ENCODE results near the gene TYRO3. TPM values are rescaled to one million over a fixed set of nuclear protein-coding genes. Genes with fewer than 3 reads are reported as not detected.

TYRO3 gene
- total RNA-seq, 2 donors from 2014 or later: 4.1 to 8.5 TPM

DNA sequence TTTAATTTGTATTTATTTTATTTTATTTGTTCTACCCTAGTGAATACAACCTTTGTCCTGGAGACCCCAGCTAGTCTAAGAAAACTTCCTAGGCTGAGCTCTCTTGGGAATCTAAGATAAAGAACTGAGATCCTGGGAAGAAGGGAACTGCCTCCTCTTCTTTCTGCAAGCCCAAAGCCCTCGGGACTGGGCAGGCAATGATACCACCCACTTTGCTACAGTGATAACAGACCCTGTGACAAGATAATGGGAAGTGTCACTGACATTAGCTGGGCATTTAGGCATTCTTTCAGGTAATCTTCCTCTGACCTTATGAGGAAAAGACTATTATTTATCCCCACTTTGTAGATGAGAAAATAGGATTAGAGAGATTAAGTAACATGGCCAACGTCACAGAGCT is 15.1 kb downstream of the TYRO3 start:
- Histone ChIP-seq H3K4me1 (peaks cover 0 to 29% of the 10 kb centered on the region in 2 donors), H3K9me3 (no peaks in the 10 kb centered on the region), H3K27ac (no peak overlapping the region), H3K4me3 (no peak overlapping the region), H3K36me3 (no peaks in the 10 kb centered on the region), H3K27me3 (no peaks in the 10 kb centered on the region)
- TF ChIP-seq, protein P1, sequence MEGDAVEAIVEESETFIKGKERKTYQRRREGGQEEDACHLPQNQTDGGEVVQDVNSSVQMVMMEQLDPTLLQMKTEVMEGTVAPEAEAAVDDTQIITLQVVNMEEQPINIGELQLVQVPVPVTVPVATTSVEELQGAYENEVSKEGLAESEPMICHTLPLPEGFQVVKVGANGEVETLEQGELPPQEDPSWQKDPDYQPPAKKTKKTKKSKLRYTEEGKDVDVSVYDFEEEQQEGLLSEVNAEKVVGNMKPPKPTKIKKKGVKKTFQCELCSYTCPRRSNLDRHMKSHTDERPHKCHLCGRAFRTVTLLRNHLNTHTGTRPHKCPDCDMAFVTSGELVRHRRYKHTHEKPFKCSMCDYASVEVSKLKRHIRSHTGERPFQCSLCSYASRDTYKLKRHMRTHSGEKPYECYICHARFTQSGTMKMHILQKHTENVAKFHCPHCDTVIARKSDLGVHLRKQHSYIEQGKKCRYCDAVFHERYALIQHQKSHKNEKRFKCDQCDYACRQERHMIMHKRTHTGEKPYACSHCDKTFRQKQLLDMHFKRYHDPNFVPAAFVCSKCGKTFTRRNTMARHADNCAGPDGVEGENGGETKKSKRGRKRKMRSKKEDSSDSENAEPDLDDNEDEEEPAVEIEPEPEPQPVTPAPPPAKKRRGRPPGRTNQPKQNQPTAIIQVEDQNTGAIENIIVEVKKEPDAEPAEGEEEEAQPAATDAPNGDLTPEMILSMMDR (IDR thresholded peaks at IDR 0.05): no peak
- DNase-seq (ENCODE audit: low spot score): no peak

DNA sequence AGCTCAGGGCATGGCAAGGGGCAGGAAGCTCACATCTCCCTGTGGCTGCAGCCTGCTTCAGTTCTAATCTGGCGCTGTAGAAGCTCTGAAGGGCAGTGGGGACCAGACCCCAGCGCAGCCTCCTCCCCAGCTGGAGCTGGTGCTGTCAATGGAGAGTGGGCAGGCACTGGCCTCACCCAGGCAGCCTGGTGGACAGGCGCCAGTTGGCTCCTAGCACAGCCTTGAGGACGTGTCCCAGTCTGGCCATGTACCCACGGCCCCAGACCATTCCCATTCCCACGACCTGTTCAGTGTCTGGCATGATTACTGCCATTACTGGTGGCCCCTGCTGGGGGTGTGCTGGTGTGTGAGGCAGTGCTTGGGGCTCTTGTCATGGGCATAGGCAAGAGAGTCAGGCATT is 16.3 kb downstream of the TYRO3 start:
- peaks cover 0 to 30% of the 10 kb centered on the region in 2 donors for H3K4me1 ChIP-seq
- no peaks in the 10 kb centered on the region for H3K36me3 ChIP-seq
- TF ChIP-seq, protein P1 (IDR thresholded peaks at IDR 0.05): no peak
- H3K27me3 ChIP-seq: no peaks in the 10 kb centered on the region
- peak overlapping the region in 1 of 2 donors; percentile 16 for H3K27ac ChIP-seq
- no peak overlapping the region for H3K4me3 ChIP-seq
- DNase-seq (ENCODE audit: low spot score): no peak
- H3K9me3 ChIP-seq: no peaks in the 10 kb centered on the region

DNA sequence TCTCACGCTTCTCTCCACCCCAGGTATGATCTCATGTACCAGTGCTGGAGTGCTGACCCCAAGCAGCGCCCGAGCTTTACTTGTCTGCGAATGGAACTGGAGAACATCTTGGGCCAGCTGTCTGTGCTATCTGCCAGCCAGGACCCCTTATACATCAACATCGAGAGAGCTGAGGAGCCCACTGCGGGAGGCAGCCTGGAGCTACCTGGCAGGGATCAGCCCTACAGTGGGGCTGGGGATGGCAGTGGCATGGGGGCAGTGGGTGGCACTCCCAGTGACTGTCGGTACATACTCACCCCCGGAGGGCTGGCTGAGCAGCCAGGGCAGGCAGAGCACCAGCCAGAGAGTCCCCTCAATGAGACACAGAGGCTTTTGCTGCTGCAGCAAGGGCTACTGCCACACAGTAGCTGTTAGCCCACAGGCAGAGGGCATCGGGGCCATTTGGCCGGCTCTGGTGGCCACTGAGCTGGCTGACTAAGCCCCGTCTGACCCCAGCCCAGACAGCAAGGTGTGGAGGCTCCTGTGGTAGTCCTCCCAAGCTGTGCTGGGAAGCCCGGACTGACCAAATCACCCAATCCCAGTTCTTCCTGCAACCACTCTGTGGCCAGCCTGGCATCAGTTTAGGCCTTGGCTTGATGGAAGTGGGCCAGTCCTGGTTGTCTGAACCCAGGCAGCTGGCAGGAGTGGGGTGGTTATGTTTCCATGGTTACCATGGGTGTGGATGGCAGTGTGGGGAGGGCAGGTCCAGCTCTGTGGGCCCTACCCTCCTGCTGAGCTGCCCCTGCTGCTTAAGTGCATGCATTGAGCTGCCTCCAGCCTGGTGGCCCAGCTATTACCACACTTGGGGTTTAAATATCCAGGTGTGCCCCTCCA is 19.1 kb downstream of the TYRO3 start:
- no peak for DNase-seq (ENCODE audit: low spot score)
- TF ChIP-seq, protein P1 (IDR thresholded peaks at IDR 0.05): no peak
- Histone ChIP-seq H3K4me3 (no peak overlapping the region), H3K27ac (no peak overlapping the region), H3K27me3 (no peaks in the 10 kb centered on the region), H3K36me3 (no peaks in the 10 kb centered on the region), H3K9me3 (no peaks in the 10 kb centered on the region), H3K4me1 (peaks cover 0 to 29% of the 10 kb centered on the region in 2 donors)

DNA sequence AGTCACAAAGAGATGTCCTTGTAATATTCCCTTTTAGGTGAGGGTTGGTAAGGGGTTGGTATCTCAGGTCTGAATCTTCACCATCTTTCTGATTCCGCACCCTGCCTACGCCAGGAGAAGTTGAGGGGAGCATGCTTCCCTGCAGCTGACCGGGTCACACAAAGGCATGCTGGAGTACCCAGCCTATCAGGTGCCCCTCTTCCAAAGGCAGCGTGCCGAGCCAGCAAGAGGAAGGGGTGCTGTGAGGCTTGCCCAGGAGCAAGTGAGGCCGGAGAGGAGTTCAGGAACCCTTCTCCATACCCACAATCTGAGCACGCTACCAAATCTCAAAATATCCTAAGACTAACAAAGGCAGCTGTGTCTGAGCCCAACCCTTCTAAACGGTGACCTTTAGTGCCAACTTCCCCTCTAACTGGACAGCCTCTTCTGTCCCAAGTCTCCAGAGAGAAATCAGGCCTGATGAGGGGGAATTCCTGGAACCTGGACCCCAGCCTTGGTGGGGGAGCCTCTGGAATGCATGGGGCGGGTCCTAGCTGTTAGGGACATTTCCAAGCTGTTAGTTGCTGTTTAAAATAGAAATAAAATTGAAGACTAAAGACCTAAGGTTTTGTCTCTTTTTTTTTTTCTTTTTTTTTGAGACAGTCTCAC is 19.8 kb downstream of the TYRO3 start:
- DNase-seq (ENCODE audit: low spot score): no peak
- Histone ChIP-seq H3K27me3 (no peaks in the 10 kb centered on the region), H3K9me3 (no peaks in the 10 kb centered on the region), H3K4me1 (peaks cover 0 to 21% of the 10 kb centered on the region in 2 donors), H3K4me3 (no peak overlapping the region), H3K36me3 (no peaks in the 10 kb centered on the region), H3K27ac (no peak overlapping the region)
- TF ChIP-seq, protein P1 (IDR thresholded peaks at IDR 0.05): no peak

DNA sequence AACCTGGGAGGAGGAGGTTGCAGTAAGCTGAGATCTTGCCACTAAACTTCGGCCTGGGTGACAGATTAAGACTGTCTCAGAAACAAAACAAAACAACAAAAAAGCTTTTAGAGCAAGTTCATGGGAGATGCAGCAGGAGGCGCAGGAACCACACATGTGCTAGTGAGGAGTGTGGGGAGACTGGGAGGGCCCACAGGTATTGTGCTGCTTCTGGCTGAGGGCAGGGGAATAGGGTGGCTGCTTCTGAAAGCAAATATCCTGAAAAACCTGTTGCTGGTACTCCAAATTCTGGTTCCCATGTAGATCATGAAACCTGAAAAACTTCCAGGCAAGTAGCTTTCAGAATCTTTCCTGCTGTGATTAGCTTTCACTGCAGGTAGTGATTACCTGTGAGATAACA is 22.1 kb downstream of the TYRO3 start:
- Histone ChIP-seq H3K4me3 (no peak overlapping the region), H3K27ac (no peak overlapping the region), H3K4me1 (peaks cover 0 to 19% of the 10 kb centered on the region in 2 donors), H3K9me3 (no peaks in the 10 kb centered on the region), H3K27me3 (no peaks in the 10 kb centered on the region), H3K36me3 (no peaks in the 10 kb centered on the region)
- no peak for DNase-seq (ENCODE audit: low spot score)
- TF ChIP-seq, protein P1 (IDR thresholded peaks at IDR 0.05): no peak
